ENCODE measurements around the gene NLRX1. TPM values are rescaled to one million over a fixed set of nuclear protein-coding genes. Genes with fewer than 3 reads are reported as not detected.
A peak's percentile ranks its signal among the peaks of the same experiment; 100 is the strongest.
"Not testable (repeated sequence)": the region's sequence is repeated elsewhere in the genome, so short reads cannot be mapped to it uniquely, and the experiment has no call there.

NLRX1 gene
- total RNA-seq, 1 donor = 44.4 TPM

- DNase-seq (ENCODE audit: low read depth in 2 of 3, low spot score in 2 of 3) = peak; percentile 90 to 96 (median 94)
These were observed 37.3 kb downstream of the NLRX1 start, which contains the start of gene CBL for GRCh38 chr11:119205574-119206510. Gene CBL, plus strand, starts transcription at chr11:119206339. Its CDS starts 79 bp downstream, at chr11:119206418.

GRCh38 chr11:119206511-119207414, 38.2 kb downstream of the NLRX1 start:
- DNase-seq (ENCODE audit: low read depth in 2 of 3, low spot score in 2 of 3) = peak in 2 of 3 donors; percentile 11 to 19

GRCh38 chr11:119207415-119207960, 39.0 kb downstream of the NLRX1 start:
- no peak for DNase-seq (ENCODE audit: low read depth in 2 of 3, low spot score in 2 of 3)

GRCh38 chr11:119209186-119209585, 40.7 kb downstream of the NLRX1 start:
- DNase-seq (ENCODE audit: low read depth in 2 of 3, low spot score in 2 of 3) = no peak

GRCh38 chr11:119210050-119210449, 41.5 kb downstream of the NLRX1 start:
- DNase-seq (ENCODE audit: low read depth in 2 of 3, low spot score in 2 of 3) = no peak

- no peak for DNase-seq (ENCODE audit: low read depth in 2 of 3, low spot score in 2 of 3)
These were observed 49.8 kb downstream of the NLRX1 start for GRCh38 chr11:119218141-119218878.

- no peak for DNase-seq (ENCODE audit: low read depth in 2 of 3, low spot score in 2 of 3)
These were observed 53.8 kb downstream of the NLRX1 start for GRCh38 chr11:119222308-119222707.

GRCh38 chr11:119222891-119223290, 54.4 kb downstream of the NLRX1 start:
- DNase-seq (ENCODE audit: low read depth in 2 of 3, low spot score in 2 of 3) = no peak

GRCh38 chr11:119223856-119224255, 55.3 kb downstream of the NLRX1 start:
- no peak for DNase-seq (ENCODE audit: low read depth in 2 of 3, low spot score in 2 of 3)

GRCh38 chr11:119228535-119229287, 60.2 kb downstream of the NLRX1 start:
- DNase-seq (ENCODE audit: low read depth in 2 of 3, low spot score in 2 of 3) = not testable (repeated sequence)

- DNase-seq (ENCODE audit: low read depth in 2 of 3, low spot score in 2 of 3) = no peak
These were observed 60.8 kb downstream of the NLRX1 start for GRCh38 chr11:119229288-119229672.

- no peak for DNase-seq (ENCODE audit: low read depth in 2 of 3, low spot score in 2 of 3)
These were observed 61.2 kb downstream of the NLRX1 start for GRCh38 chr11:119229741-119230140.

Other genes starting within 250 kb of the NLRX1 start
- gene BCL9L, start 242.8 kb upstream of the NLRX1 start, total RNA-seq = 17.5 TPM
- not detected for gene UPK2, start 212.4 kb upstream of the NLRX1 start, total RNA-seq
- gene FOXR1, start 197.0 kb upstream of the NLRX1 start, total RNA-seq = not detected
- gene CENATAC, start 170.6 kb upstream of the NLRX1 start, total RNA-seq = 34.2 TPM
- gene RPS25, start 150.4 kb upstream of the NLRX1 start, total RNA-seq = 1,067 TPM
- 70.6 TPM for gene TRAPPC4, start 150.0 kb upstream of the NLRX1 start, total RNA-seq
- gene SLC37A4, start 137.8 kb upstream of the NLRX1 start, total RNA-seq = 23.7 TPM
- gene HYOU1, start 111.5 kb upstream of the NLRX1 start, total RNA-seq = 68.4 TPM
- 55.2 TPM for gene VPS11, start 100.9 kb upstream of the NLRX1 start, total RNA-seq
- gene HMBS, start 83.8 kb upstream of the NLRX1 start, total RNA-seq = 9.2 TPM
- 27.2 TPM for gene DPAGT1, start 66.9 kb upstream of the NLRX1 start, total RNA-seq
- 7.8 TPM for gene C2CD2L, start 61.4 kb upstream of the NLRX1 start, total RNA-seq
- 27.5 TPM for gene HINFP, start 47.1 kb upstream of the NLRX1 start, total RNA-seq
- gene ABCG4, start 19.7 kb upstream of the NLRX1 start, total RNA-seq = under 0.01 TPM
- 0.81 TPM for gene NHERF4, start 16.8 kb downstream of the NLRX1 start, total RNA-seq
- gene CBL, start 37.6 kb downstream of the NLRX1 start, total RNA-seq = 7.8 TPM
- gene MCAM, start 148.4 kb downstream of the NLRX1 start, total RNA-seq = 1.3 TPM
- gene RNF26, start 165.8 kb downstream of the NLRX1 start, total RNA-seq = 9.4 TPM
- under 0.01 TPM for gene C1QTNF5, start 172.2 kb downstream of the NLRX1 start, total RNA-seq
- gene MFRP, start 178.0 kb downstream of the NLRX1 start, total RNA-seq = not detected
- gene USP2, start 213.0 kb downstream of the NLRX1 start, total RNA-seq = 0.54 TPM

All from hematopoietic multipotent progenitor cell (in vitro differentiated cells).